Kidney (tissue), 14 donors: ENCODE data around the gene CEP250. TPM values are rescaled to one million over a fixed set of nuclear protein-coding genes. Genes with fewer than 3 reads are reported as not detected.

Source experiments
- DNase-seq, 5 donors: peaks; one replicate each; pipeline ENCODE4 v3.0.0-alpha.2; 2013 to 2020
- FAIRE-seq: peaks from 2 replicates; lab custom pipeline; 2012; peaks lifted over from hg19 to GRCh38; lab: Jason Lieb, UNC
- H3K27ac ChIP-seq, 2 donors: one replicate each; pipeline ENCODE4 v1.7.0; 2013; ENCODE audit warnings: low read depth in 2 of 2, low read length in 2 of 2, inconsistent platforms in 1 of 2
- H3K27me3 ChIP-seq: one replicate; pipeline ENCODE4 v1.7.1; 2013; ENCODE audit warnings: low read length, inconsistent platforms; ENCODE audit not compliant: control insufficient read depth, insufficient read depth
- H3K36me3 ChIP-seq, 3 donors: one replicate each; pipeline versions ENCODE4 v1.7.0 to v1.7.1; 2013; ENCODE audit warnings: low read length in 3 of 3, control low read depth in 1 of 3, inconsistent platforms in 1 of 3; ENCODE audit not compliant: insufficient read depth in 3 of 3, control insufficient read depth in 2 of 3
- H3K4me1 ChIP-seq, 3 donors: one replicate each; pipeline versions ENCODE4 v1.7.0 to v1.7.1; 2013; ENCODE audit warnings: low read length in 3 of 3, inconsistent platforms in 1 of 3, low read depth in 1 of 3; ENCODE audit not compliant: control insufficient read depth in 2 of 3, insufficient read depth in 2 of 3
- H3K4me3 ChIP-seq, 3 donors: one replicate each; pipeline versions ENCODE4 v1.7.0 to v1.8.1; 2013; ENCODE audit warnings: low read length in 3 of 3, control low read depth in 1 of 3, inconsistent platforms in 1 of 3
- H3K9ac ChIP-seq, 3 donors: one replicate each; pipeline versions ENCODE4 v1.7.0 to v1.7.1; 2013; ENCODE audit warnings: low read length in 3 of 3, control low read depth in 1 of 3, inconsistent platforms in 1 of 3
- H3K9me3 ChIP-seq, 3 donors: one replicate each; pipeline versions ENCODE4 v1.7.0 to v1.7.1; 2013; ENCODE audit warnings: low read length in 3 of 3, control low read depth in 1 of 3, inconsistent platforms in 1 of 3; ENCODE audit not compliant: control insufficient read depth in 2 of 3, insufficient read depth in 1 of 3
- intact Hi-C: fragments of 100-400 bp; cut with DNase I; formaldehyde crosslinking; loops from one replicate; pipeline ENCODE4 v1.11.1; 2022
- polyA plus RNA-seq: library from polyadenylated mRNA; stranded (reverse); fragments of 350-450 nt; fragmentation: Illumina TruSeq; extraction: RNeasy Lipid Tissue Mini Kit (QIAGEN cat#74804); gene quantifications from one replicate; pipeline ENCODE4 v1.2.3, GENCODE V29; 2014; ENCODE audit warnings: low read depth, low replicate concordance; ENCODE audit not compliant: insufficient read depth
- total RNA-seq: library from RNA; stranded (reverse); fragmentation: NEBNext Ultra II Directional; extraction: Animal tissue kit (Norgen Biotek cat#: 25700); gene quantifications from one replicate; pipeline ENCODE4 v1.2.1, GENCODE V29; 2021
- TF ChIP-seq, protein P1 (sequence below): IDR thresholded peaks from 3 replicates; pipeline ENCODE4 v1.5.1; 2012; ENCODE audit warnings: mild to moderate bottlenecking, moderate library complexity, borderline replicate concordance; ENCODE audit not compliant: insufficient read depth; ENCODE audit errors: extremely low read depth
- donor health status: control.
- donor health status: control.
- donor health status: control.
- donor health status: control.
- donor health status: control.
- donor health status: DM: yes; HTN: yes; CAD: no.
- donor health status: Normal renal cell carcinoma (clear cell type).

CEP250 gene
- total and polyA plus RNA-seq, 2 donors from 2014 or later, result 4.9 to 25.2 TPM

DNA sequence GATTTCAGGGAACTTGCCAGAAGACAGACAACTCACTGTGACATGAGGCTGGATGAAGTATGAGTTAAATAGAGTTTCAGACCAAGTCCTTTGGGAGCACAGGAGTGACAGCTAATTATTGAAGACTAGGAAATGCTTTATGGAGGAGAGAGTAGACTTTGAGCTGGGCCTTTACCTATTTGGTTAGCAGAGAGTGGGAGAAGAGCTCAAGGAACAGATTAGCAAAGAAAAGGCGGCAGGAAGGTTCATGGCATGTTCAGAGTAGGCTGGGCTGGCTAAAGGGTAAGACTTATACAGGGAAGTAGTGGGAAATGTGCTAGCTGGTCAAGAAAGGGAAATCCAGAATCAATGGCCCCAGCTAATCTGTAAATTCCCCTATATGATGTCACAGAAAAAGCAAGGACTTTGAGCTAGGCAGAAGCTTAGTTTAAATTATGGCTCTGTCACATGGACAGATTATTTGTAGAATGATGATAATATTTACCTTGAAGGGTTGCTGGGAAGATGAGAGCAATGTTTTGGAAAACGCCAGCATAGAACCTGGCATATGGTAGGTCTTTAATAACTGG, 19.0 kb downstream of the CEP250 start:
- DNase-seq (no peak), FAIRE-seq (no peak)
- Histone ChIP-seq H3K27me3 (no peaks in the 10 kb centered on the region), H3K9ac (no peak overlapping the region), H3K27ac (no peak overlapping the region), H3K4me3 (no peak overlapping the region), H3K9me3 (no peaks in the 10 kb centered on the region), H3K4me1 (no peaks in the 10 kb centered on the region), H3K36me3 (peaks cover 11 to 69% (median 41%) of the 10 kb centered on the region in 3 donors)
- TF ChIP-seq, protein P1, sequence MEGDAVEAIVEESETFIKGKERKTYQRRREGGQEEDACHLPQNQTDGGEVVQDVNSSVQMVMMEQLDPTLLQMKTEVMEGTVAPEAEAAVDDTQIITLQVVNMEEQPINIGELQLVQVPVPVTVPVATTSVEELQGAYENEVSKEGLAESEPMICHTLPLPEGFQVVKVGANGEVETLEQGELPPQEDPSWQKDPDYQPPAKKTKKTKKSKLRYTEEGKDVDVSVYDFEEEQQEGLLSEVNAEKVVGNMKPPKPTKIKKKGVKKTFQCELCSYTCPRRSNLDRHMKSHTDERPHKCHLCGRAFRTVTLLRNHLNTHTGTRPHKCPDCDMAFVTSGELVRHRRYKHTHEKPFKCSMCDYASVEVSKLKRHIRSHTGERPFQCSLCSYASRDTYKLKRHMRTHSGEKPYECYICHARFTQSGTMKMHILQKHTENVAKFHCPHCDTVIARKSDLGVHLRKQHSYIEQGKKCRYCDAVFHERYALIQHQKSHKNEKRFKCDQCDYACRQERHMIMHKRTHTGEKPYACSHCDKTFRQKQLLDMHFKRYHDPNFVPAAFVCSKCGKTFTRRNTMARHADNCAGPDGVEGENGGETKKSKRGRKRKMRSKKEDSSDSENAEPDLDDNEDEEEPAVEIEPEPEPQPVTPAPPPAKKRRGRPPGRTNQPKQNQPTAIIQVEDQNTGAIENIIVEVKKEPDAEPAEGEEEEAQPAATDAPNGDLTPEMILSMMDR, result no peak
- intact Hi-C loops, result no loop called here

DNA sequence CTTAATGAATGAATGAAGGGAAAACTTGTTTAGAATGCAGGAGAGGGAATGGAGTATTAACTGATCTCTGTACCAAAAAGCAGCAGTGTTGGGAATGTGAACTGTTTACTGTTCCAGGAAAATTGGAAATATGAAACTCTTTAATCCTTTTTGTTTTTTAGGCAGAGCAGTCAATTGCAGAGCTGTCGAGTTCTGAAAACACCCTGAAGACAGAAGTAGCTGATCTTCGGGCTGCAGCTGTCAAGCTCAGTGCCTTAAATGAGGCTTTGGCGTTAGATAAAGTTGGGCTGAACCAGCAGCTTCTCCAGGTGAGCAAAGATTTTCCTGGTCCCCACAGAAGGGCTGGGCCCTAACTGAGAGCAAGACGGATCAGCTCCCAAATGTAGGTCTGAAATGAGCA, 20.9 kb downstream of the CEP250 start:
- H3K9me3 ChIP-seq, result no peaks in the 10 kb centered on the region
- H3K9ac ChIP-seq, result no peak overlapping the region
- H3K4me3 ChIP-seq, result no peak overlapping the region

DNA sequence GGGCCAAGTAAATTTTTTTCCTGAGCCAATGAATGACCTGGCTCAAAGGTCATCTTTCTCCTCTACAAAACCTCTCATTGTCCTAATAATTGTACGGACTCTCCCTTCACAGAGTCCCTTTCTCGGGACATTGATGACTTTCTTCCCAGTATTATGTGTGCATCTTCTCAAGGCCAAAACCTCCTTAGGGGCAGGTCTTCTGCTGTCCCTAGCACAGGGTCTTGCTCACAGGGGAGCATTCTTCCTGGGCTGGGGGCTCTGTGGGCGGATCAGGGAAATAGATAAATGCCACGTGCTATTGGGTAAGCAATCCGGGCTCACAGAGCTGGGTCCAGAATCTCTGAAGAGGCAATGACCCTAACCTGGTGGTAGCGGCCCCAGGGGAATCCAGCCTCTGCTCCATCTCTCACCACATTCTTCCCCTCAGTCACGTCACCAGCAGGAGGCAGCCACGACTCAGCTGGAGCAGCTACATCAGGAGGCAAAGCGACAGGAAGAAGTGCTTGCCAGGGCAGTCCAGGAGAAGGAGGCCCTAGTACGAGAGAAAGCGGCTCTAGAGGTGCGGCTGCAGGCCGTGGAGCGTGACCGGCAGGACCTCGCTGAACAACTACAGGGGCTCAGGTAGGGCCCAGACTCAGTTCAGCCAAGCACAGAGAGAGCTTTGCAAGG, 23.5 kb downstream of the CEP250 start:
- H3K36me3 ChIP-seq, result peaks cover 8 to 44% (median 25%) of the 10 kb centered on the region in 3 donors
- H3K4me3 ChIP-seq, result no peak overlapping the region
- TF ChIP-seq, protein P1, result no peak
- H3K27me3 ChIP-seq, result no peaks in the 10 kb centered on the region
- peak in 2 of 5 donors; percentile 14 to 15 for DNase-seq
- H3K9me3 ChIP-seq, result no peaks in the 10 kb centered on the region
- H3K27ac ChIP-seq, result no peak overlapping the region
- H3K4me1 ChIP-seq, result no peaks in the 10 kb centered on the region
- H3K9ac ChIP-seq, result no peak overlapping the region
- FAIRE-seq, result no peak
- intact Hi-C loops, result no loop called here

More for the DNA sequence above, 20.9 kb downstream of the CEP250 start:
- no peak for FAIRE-seq
- Histone ChIP-seq H3K36me3 (peaks cover 13 to 65% (median 43%) of the 10 kb centered on the region in 3 donors), H3K27me3 (no peaks in the 10 kb centered on the region), H3K27ac (no peak overlapping the region), H3K4me1 (no peaks in the 10 kb centered on the region)
- intact Hi-C loops, result no loop called here
- TF ChIP-seq, protein P1, result no peak
- no peak for DNase-seq
